Transverse colon (tissue), 4 donors: Measurements from ENCODE around the gene PRRC2A. TPM values are rescaled to one million over a fixed set of nuclear protein-coding genes. Genes with fewer than 3 reads are reported as not detected.

Source experiments
- DNase-seq: peaks from one replicate; pipeline ENCODE4 v3.0.0-alpha.2; 2019
- H3K27ac ChIP-seq, 4 donors: fragments of 200-600 bp; sonication (generic); 2 replicates each; pipeline ENCODE4 v1.5.1; 2016 to 2018; ENCODE audit warnings: inconsistent platforms in 4 of 4
- H3K27me3 ChIP-seq: fragments of 200-600 bp; sonication (generic); 2 replicates; pipeline ENCODE4 v1.5.1; 2017; ENCODE audit warnings: inconsistent platforms
- H3K36me3 ChIP-seq, 4 donors: fragments of 200-600 bp; sonication (generic); 2 replicates each; pipeline ENCODE4 v1.5.1; 2017 to 2019; ENCODE audit warnings: inconsistent platforms in 4 of 4
- H3K4me1 ChIP-seq, 4 donors: fragments of 200-600 bp; sonication (generic); 2 replicates each; pipeline ENCODE4 v1.5.1; 2017 to 2020; ENCODE audit warnings: inconsistent platforms in 4 of 4
- H3K4me3 ChIP-seq, 4 donors: fragments of 200-600 bp; sonication (generic); 1 replicate in 1 of 4; 2 replicates in 3 of 4; pipeline versions ENCODE4 v1.5.1 to v1.6.1; 2017 to 2019; ENCODE audit warnings: inconsistent platforms in 4 of 4
- H3K9me3 ChIP-seq, 2 donors: fragments of 200-600 bp; sonication (generic); 2 replicates each; pipeline ENCODE4 v1.5.1; 2017 to 2019; ENCODE audit warnings: inconsistent platforms in 2 of 2
- CTCF ChIP-seq, 5 experiments: fragments of 200-600 bp in 3 of 5; fragments of 450-650 bp in 2 of 5; sonication (generic) in 3 of 5; IDR thresholded peaks; 1 replicate in 2 of 5; 2 replicates in 3 of 5; pipeline ENCODE4 v1.5.1; 2016 to 2017; ENCODE audit warnings: antibody characterized with exemption in 5 of 5, inconsistent platforms in 3 of 5, mild to moderate bottlenecking in 2 of 5, moderate library complexity in 1 of 5
- EP300 ChIP-seq: sonication (generic); formaldehyde crosslinking; IDR thresholded peaks from one replicate; pipeline ENCODE4 v1.6.1; 2017; ENCODE audit warnings: antibody characterized with exemption, low read depth
- POLR2A ChIP-seq: fragments of 450-650 bp; IDR thresholded peaks from one replicate; pipeline ENCODE4 v1.6.1; 2016; ENCODE audit warnings: antibody characterized with exemption, mild to moderate bottlenecking, moderate library complexity
- POLR2AphosphoS5 ChIP-seq, 3 donors: sonication (generic); formaldehyde crosslinking; IDR thresholded peaks; one replicate each; pipeline ENCODE4 v1.6.1; 2016; ENCODE audit warnings: antibody characterized with exemption in 3 of 3
- WGBS, 2 donors: methylation state at CpG; one replicate each; pipeline ENCODE4 v1.1.5; 2018; ENCODE audit warnings: low coverage in 1 of 2; 5-methylcytosine and 5-hydroxymethylcytosine counted together
- in situ Hi-C, 4 donors: fragments of 200-750 bp; cut with MboI; loops; one replicate each; pipeline versions ENCODE4 v1.15.0 to v1.15.1; 2017; ENCODE audit warnings: low sequenced_read_pairs in 3 of 4, low pct_ligation_motif_present in 1 of 4, low pct_unique_long_range_greater_than_20kb in 1 of 4
- intact Hi-C: fragments of 100-400 bp; cut with DNase I; formaldehyde crosslinking; loops from one replicate; pipeline ENCODE4 v1.15.1; 2023; ENCODE audit warnings: low total_unique reads
- total RNA-seq, 4 donors: library from RNA; depleted of rRNA; stranded (reverse); fragments of >200 nt; gene quantifications; one replicate each; pipeline ENCODE4 v1.1.0, GENCODE V29; 2016

PRRC2A gene
- total RNA-seq, 4 donors from 2014 or later = 63.9 to 138 (median 85.8) TPM

GRCh38 chr6:31654574-31655348, 34.2 kb downstream of the PRRC2A start:
- Histone ChIP-seq H3K27ac (no peak overlapping the region), H3K27me3 (no peaks in the 10 kb centered on the region), H3K4me3 (no peak overlapping the region), H3K36me3 (peaks cover 0 to 7% (median 0%) of the 10 kb centered on the region in 4 donors), H3K9me3 (no peaks in the 10 kb centered on the region), H3K4me1 (peaks cover 20 to 62% (median 41%) of the 10 kb centered on the region in 4 donors)
- intact Hi-C loops = loop anchor here (5.0 kb wide), 1 partner anchor 498 kb away; the partner anchor contains the start of genes PPT2 and PRRT1
- TF ChIP-seq POLR2AphosphoS5 (IDR thresholded peaks at IDR 0.05) (no peak), CTCF (IDR thresholded peaks at IDR 0.05) (no peak), EP300 (no peak), POLR2A (no peak)
- in situ Hi-C loops = no loop called here
- 88 to 91% methylated on average over 3 to 8 of the region's 8 CpGs for WGBS, 2 donors
- DNase-seq = no peak

GRCh38 chr6:31655349-31656237, 35.1 kb downstream of the PRRC2A start, which contains the start of gene APOM:
Gene APOM (plus strand): TSS chr6:31655894. CDS start chr6:31655967, 73 bp downstream.
- intact Hi-C loops = no loop called here
- no peak for TF ChIP-seq CTCF (IDR thresholded peaks at IDR 0.05)
- TF ChIP-seq POLR2AphosphoS5 (IDR thresholded peaks at IDR 0.05) = no peak
- TF ChIP-seq POLR2A = no peak
- TF ChIP-seq EP300 = no peak
- WGBS, 2 donors = 40 to 63% methylated on average over 4 to 8 of the region's 8 CpGs
- in situ Hi-C loops = no loop called here
- peaks cover 20 to 59% (median 43%) of the 10 kb centered on the region in 4 donors for H3K4me1 ChIP-seq
- H3K4me3 ChIP-seq = no peak within 1 kb of the TSS
- no peaks in the 10 kb centered on the region for H3K9me3 ChIP-seq
- DNase-seq = no peak
- peak within 1 kb of the TSS in 1 of 4 donors; percentile 4 for H3K27ac ChIP-seq
- H3K27me3 ChIP-seq = no peaks in the 10 kb centered on the region
- H3K36me3 ChIP-seq = no peaks in the 10 kb centered on the region

- WGBS, 2 donors = 69 to 70% methylated on average over 4 to 6 of the region's 6 CpGs
- Histone ChIP-seq H3K4me1 (peaks cover 18 to 64% (median 39%) of the 10 kb centered on the region in 4 donors), H3K36me3 (peaks cover 0 to 5% (median 0%) of the 10 kb centered on the region in 4 donors), H3K27ac (no peak overlapping the region), H3K9me3 (no peaks in the 10 kb centered on the region), H3K27me3 (no peaks in the 10 kb centered on the region), H3K4me3 (no peak overlapping the region)
- intact Hi-C loops = no loop called here
- in situ Hi-C loops = no loop called here
- TF ChIP-seq CTCF (IDR thresholded peaks at IDR 0.05) (no peak), EP300 (no peak), POLR2AphosphoS5 (IDR thresholded peaks at IDR 0.05) (no peak), POLR2A (no peak)
- DNase-seq = no peak
These were observed 37.1 kb downstream of the PRRC2A start for GRCh38 chr6:31657406-31658157.
